ENCODE measurements around the gene AK8.

GRCh38 chr9:132910376-132910775 lies 32.3 kb upstream of the AK8 start:
- TF ChIP-seq ZFX (IDR thresholded peaks at IDR 0.05) (no peak), CTCF (IDR thresholded peaks at IDR 0.05 in 2 of 3, conservative IDR thresholded peaks at IDR 0.05 in 1 of 3; ENCODE audit: borderline replicate concordance in 1 of 3, insufficient read depth in 1 of 3, low read depth in 2 of 3, low read length in 2 of 3) (no peak), EZH2 (IDR thresholded peaks at IDR 0.05) (no peak), FOSL1 (IDR thresholded peaks at IDR 0.05; ENCODE audit: low read depth) (no peak), CEBPB (IDR thresholded peaks at IDR 0.05; ENCODE audit: low read depth) (no peak), POLR2AphosphoS5 (IDR thresholded peaks at IDR 0.05; ENCODE audit: low read depth, low read length) (no peak), SIN3A (IDR thresholded peaks at IDR 0.05; ENCODE audit: low read depth) (no peak), POLR2A (IDR thresholded peaks at IDR 0.05; ENCODE audit: borderline replicate concordance, extremely low read depth, insufficient read depth, insufficient read length) (no peak)
